Naive thymus-derived CD8-positive, alpha-beta T cell (primary cell): Measurements from ENCODE around the gene KATNB1. TPM values are rescaled to one million over a fixed set of nuclear protein-coding genes. Genes with fewer than 3 reads are reported as not detected.
"Not testable (repeated sequence)": the region's sequence is repeated elsewhere in the genome, so short reads cannot be mapped to it uniquely, and the experiment has no call there.

ENCODE experiments used
- ATAC-seq, 2 donors: fragments of 150-1000 bp; cut with Tn5 transposase in 1 of 2; sonication (Bioruptor Pico), chemical (Tn5 transposase) in 1 of 2; 1 replicate in 1 of 2; 2 replicates in 1 of 2; pipeline ENCODE4 v1.10.0; 2021; ENCODE audit warnings: mild to moderate bottlenecking in 2 of 2, moderate library complexity in 2 of 2
- POLR2A ChIA-PET: fragments of 350-600 bp; sonication (Branson Sonifier 250); formaldehyde crosslinking; loops from one replicate; lab custom pipeline; 2021; ENCODE audit warnings: antibody characterized with exemption; lab: Charles Lee
- DNase-seq, 10 donors: peaks; one replicate each; pipeline versions ENCODE4 v3.0.0 to v3.0.0-alpha.2; 2020 to 2022
- H3K27ac Mint-ChIP-seq, 10 donors: one replicate each; pipeline ENCODE4 v1.8.0; 2020 to 2022; ENCODE audit warnings: mild to moderate bottlenecking in 10 of 10, mixed read lengths in 10 of 10, moderate library complexity in 4 of 10, inconsistent platforms in 1 of 10
- H3K27me3 Mint-ChIP-seq, 5 donors: one replicate each; pipeline ENCODE4 v1.8.0; 2021 to 2022; ENCODE audit warnings: mixed read lengths in 5 of 5
- H3K36me3 Mint-ChIP-seq, 3 donors: one replicate each; pipeline ENCODE4 v1.8.0; 2020 to 2022; ENCODE audit warnings: mixed read lengths in 3 of 3, mild to moderate bottlenecking in 2 of 3, inconsistent platforms in 1 of 3
- H3K4me1 Mint-ChIP-seq, 4 donors: one replicate each; pipeline ENCODE4 v1.8.0; 2021 to 2022; ENCODE audit warnings: mixed read lengths in 4 of 4
- H3K4me3 Mint-ChIP-seq, 10 donors: one replicate each; pipeline ENCODE4 v1.8.0; 2020 to 2022; ENCODE audit warnings: mild to moderate bottlenecking in 10 of 10, mixed read lengths in 10 of 10, moderate library complexity in 6 of 10, inconsistent platforms in 1 of 10
- H3K9me3 Mint-ChIP-seq, 9 donors: one replicate each; pipeline ENCODE4 v1.8.0; 2020 to 2022; ENCODE audit warnings: mixed read lengths in 9 of 9, mild to moderate bottlenecking in 3 of 9, inconsistent platforms in 1 of 9, moderate library complexity in 1 of 9
- polyA plus RNA-seq, 3 donors: library from polyadenylated mRNA; unstranded; fragments of 300-500 nt; fragmentation: Illumina TruSeq; gene quantifications; one replicate each; pipeline ENCODE4 v1.2.3, GENCODE V29; 2021
- total RNA-seq, 8 experiments: library from RNA in 2 of 8; stranded (reverse) in 2 of 8; gene quantifications; one replicate each; pipeline ENCODE4 v1.2.3 and lab custom pipeline; 2021 to 2026

KATNB1 gene
- total and polyA plus RNA-seq, 5 experiments from 2014 or later = 16.3 to 28.6 (median 26.1) TPM

GRCh38 chr16:57704011-57704904 is 31.3 kb upstream of the KATNB1 start:
- ATAC-seq (no peak), DNase-seq (no peak)
- Mint-ChIP-seq H3K4me1 (peaks cover 0 to 2% (median 0%) of the 10 kb centered on the region in 4 donors), H3K9me3 (peaks cover 0 to 10% (median 0%) of the 10 kb centered on the region in 9 donors), H3K27ac (peak overlapping the region in 3 of 10 donors; percentile 17 to 66 (median 28)), H3K4me3 (no peak overlapping the region), H3K27me3 (peaks cover 0 to 12% (median 2%) of the 10 kb centered on the region in 5 donors), H3K36me3 (no peaks in the 10 kb centered on the region)
- POLR2A ChIA-PET = no interaction called here

DNA sequence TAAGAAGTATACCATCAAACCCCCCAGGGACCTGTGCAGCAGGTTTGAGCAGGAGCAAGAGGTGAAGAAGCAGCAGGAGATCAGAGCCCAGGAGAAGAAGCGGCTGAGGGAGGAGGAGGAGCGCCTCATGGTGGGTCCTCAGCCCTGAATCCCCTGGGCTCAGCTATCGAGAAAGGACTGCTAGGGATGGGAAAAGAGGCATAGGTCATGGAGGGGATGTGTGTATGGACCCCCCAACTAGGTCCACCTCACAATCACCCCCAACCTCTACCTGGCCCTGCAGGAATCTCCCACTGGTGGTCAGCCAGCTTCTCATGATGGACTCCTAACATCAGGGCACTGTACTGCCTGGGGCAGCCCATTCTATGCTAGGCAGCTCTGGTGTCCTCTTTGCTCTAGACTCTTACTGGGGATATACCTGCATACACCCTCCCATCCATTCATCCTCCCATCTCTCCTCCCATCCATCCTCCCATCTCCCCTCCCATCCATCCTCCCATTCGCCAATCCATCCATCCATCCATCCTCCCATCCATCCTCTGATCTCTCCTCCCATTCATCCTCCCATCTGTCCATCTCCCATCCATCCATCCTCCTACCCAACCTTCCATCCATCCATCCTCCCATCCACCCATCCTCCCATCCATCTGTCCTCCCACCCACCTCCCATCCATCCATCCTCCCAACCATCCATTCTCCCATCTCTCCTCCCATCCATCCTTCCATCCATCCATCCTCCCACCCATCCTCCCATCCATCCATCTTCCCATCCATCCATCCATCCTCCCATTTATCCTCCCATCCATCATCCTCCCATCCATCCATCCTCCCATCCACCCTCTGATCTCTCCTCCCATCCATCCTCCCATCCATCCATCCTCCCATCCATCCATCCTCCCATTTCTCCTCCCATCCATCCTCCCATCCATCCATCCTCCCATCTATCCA is 30.4 kb upstream of the KATNB1 start:
- no peak for ATAC-seq
- no peak overlapping the region for H3K4me3 Mint-ChIP-seq
- no peaks in the 10 kb centered on the region for H3K36me3 Mint-ChIP-seq
- POLR2A ChIA-PET = no interaction called here
- peaks cover 0 to 2% (median 0%) of the 10 kb centered on the region in 4 donors for H3K4me1 Mint-ChIP-seq
- peaks cover 0 to 12% (median 2%) of the 10 kb centered on the region in 5 donors for H3K27me3 Mint-ChIP-seq
- H3K9me3 Mint-ChIP-seq = peaks cover 0 to 10% (median 0%) of the 10 kb centered on the region in 9 donors
- H3K27ac Mint-ChIP-seq = no peak overlapping the region
- no peak for DNase-seq

DNA sequence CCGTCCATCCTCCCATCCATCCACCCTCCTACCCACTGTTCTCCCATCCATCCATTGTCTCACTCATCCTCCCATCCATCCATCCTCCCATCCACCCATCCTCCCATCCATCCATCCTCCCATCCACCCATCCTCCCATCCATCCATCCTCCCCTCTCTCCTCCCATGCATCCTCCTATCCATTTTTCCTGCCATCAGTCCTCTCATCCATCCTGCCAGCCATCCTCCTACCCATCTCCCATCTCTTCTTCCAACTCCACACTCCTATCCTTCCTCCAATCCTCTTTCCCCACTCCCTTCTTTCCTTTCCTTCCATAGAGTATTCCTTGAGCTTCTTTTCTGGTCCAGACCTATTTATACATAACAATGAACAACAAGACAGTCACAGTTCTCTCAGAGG is 28.9 kb upstream of the KATNB1 start:
- Mint-ChIP-seq H3K4me3 (no peak overlapping the region), H3K4me1 (peaks cover 0 to 2% (median 0%) of the 10 kb centered on the region in 4 donors), H3K36me3 (no peaks in the 10 kb centered on the region), H3K27ac (no peak overlapping the region), H3K27me3 (peaks cover 0 to 12% (median 2%) of the 10 kb centered on the region in 5 donors), H3K9me3 (peaks cover 0 to 10% (median 0%) of the 10 kb centered on the region in 9 donors)
- no peak for DNase-seq
- POLR2A ChIA-PET = no interaction called here
- no peak for ATAC-seq

GRCh38 chr16:57707331-57707730 is 28.2 kb upstream of the KATNB1 start:
- Mint-ChIP-seq H3K36me3 (no peaks in the 10 kb centered on the region), H3K4me3 (no peak overlapping the region), H3K27me3 (peaks cover 0 to 12% (median 2%) of the 10 kb centered on the region in 5 donors), H3K4me1 (peaks cover 0 to 2% (median 0%) of the 10 kb centered on the region in 4 donors), H3K27ac (no peak overlapping the region), H3K9me3 (peaks cover 0 to 10% (median 0%) of the 10 kb centered on the region in 9 donors)
- ATAC-seq = no peak
- POLR2A ChIA-PET = no interaction called here
- DNase-seq = no peak

DNA sequence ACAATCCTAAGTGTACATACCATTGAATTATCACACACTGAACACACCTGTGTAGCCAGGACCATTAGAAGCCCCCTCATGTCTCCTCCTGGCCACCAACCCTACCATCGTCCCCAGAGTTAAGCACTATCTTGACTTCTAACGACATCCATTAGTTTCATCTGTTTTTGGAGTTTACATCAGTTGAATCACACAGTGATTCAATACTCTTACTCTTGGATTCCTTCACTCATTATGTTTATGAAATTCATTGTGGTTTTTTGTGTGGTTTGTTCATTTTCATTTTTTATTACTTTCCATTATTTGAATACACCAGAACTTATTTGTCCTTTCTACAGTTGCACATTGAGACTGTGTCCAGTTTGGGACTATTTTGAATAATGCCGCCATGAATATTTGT is 27.4 kb upstream of the KATNB1 start:
- Mint-ChIP-seq H3K4me1 (peaks cover 0 to 2% (median 0%) of the 10 kb centered on the region in 4 donors), H3K4me3 (no peak overlapping the region)
- POLR2A ChIA-PET = no interaction called here

DNA sequence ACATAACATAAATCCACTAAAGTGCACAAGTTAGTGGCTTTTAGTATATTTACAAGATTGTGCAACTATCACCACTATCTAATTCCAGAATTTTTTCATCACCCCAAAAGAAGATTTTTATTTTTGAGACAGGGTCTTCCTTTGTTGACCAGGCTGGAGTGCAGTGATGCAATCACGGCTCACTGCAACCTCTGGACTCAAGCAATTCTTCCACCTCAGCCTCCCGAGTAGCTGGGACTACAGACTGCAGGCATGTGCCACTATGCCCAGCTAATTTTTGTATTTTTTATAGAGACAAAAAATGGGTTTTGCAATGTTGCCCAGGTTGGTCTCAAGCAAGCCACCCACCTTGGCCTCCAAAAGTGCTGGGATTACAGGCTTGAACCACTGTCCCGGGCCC is 25.9 kb upstream of the KATNB1 start:
- no peak overlapping the region for H3K27ac Mint-ChIP-seq
- ATAC-seq = no peak
- DNase-seq = no peak
- no peaks in the 10 kb centered on the region for H3K36me3 Mint-ChIP-seq
- H3K27me3 Mint-ChIP-seq = peaks cover 0 to 12% (median 3%) of the 10 kb centered on the region in 5 donors
- H3K9me3 Mint-ChIP-seq = peaks cover 0 to 10% (median 0%) of the 10 kb centered on the region in 9 donors
- H3K4me1 Mint-ChIP-seq = no peaks in the 10 kb centered on the region
- no peak overlapping the region for H3K4me3 Mint-ChIP-seq
- POLR2A ChIA-PET = interaction anchor here (0.7 kb wide), 1 partner anchor 25 kb away, joined by 4 read pairs; no protein-coding TSS in a partner anchor

More for the DNA sequence above, 27.4 kb upstream of the KATNB1 start:
- DNase-seq (no peak), ATAC-seq (no peak)
- no peak overlapping the region for H3K27ac Mint-ChIP-seq
- peaks cover 0 to 12% (median 3%) of the 10 kb centered on the region in 5 donors for H3K27me3 Mint-ChIP-seq
- peaks cover 0 to 10% (median 0%) of the 10 kb centered on the region in 9 donors for H3K9me3 Mint-ChIP-seq
- no peaks in the 10 kb centered on the region for H3K36me3 Mint-ChIP-seq

DNA sequence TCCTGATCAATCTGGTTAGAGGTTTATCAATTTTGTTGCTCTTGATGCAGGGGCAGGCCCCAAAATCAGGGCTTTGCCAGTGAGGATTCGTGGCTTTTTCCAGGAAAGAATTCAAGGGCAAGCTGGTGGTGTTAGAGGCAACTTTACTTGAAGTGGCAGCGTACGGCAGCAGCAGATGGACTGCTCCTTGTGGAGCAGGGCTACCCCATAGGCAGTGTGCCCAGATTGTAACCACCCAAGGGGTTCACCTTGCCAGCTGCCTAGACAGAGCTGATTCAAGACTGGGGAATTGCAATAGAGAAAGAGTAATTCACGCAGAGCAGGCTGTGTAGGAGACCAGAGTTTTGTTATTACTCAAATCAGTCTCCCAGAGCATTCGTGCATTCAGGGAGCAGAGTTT is 24.2 kb upstream of the KATNB1 start:
- POLR2A ChIA-PET = no interaction called here
- H3K27ac Mint-ChIP-seq = peak overlapping the region in 1 of 10 donors; percentile 68

GRCh38 chr16:57711993-57712392 is 23.6 kb upstream of the KATNB1 start:
- ATAC-seq = no peak
- peaks cover 0 to 6% (median 3%) of the 10 kb centered on the region in 5 donors for H3K27me3 Mint-ChIP-seq
- H3K4me1 Mint-ChIP-seq = no peaks in the 10 kb centered on the region
- no peaks in the 10 kb centered on the region for H3K36me3 Mint-ChIP-seq
- peaks cover 0 to 3% (median 0%) of the 10 kb centered on the region in 9 donors for H3K9me3 Mint-ChIP-seq
- H3K4me3 Mint-ChIP-seq = no peak overlapping the region
- no peak overlapping the region for H3K27ac Mint-ChIP-seq
- DNase-seq = no peak
- POLR2A ChIA-PET = no interaction called here

More for the DNA sequence above, 24.2 kb upstream of the KATNB1 start:
- no peak for ATAC-seq
- Mint-ChIP-seq H3K9me3 (peaks cover 0 to 10% (median 0%) of the 10 kb centered on the region in 9 donors), H3K36me3 (no peaks in the 10 kb centered on the region), H3K4me1 (no peaks in the 10 kb centered on the region), H3K27me3 (peaks cover 0 to 12% (median 3%) of the 10 kb centered on the region in 5 donors), H3K4me3 (no peak overlapping the region)
- DNase-seq = no peak

GRCh38 chr16:57712569-57712968 is 23.0 kb upstream of the KATNB1 start:
- H3K4me3 Mint-ChIP-seq, ATAC-seq, H3K4me1 Mint-ChIP-seq, H3K9me3 Mint-ChIP-seq, DNase-seq, H3K27ac Mint-ChIP-seq, POLR2A ChIA-PET, H3K27me3 Mint-ChIP-seq, H3K36me3 Mint-ChIP-seq: not testable (repeated sequence)

GRCh38 chr16:57713596-57713995 is 22.0 kb upstream of the KATNB1 start:
- ATAC-seq = no peak
- Mint-ChIP-seq H3K9me3 (no peaks in the 10 kb centered on the region), H3K36me3 (no peaks in the 10 kb centered on the region), H3K4me1 (no peaks in the 10 kb centered on the region), H3K4me3 (no peak overlapping the region), H3K27me3 (peaks cover 0 to 3% (median 0%) of the 10 kb centered on the region in 5 donors), H3K27ac (no peak overlapping the region)
- no peak for DNase-seq
- POLR2A ChIA-PET = no interaction called here

GRCh38 chr16:57714047-57714446 is 21.5 kb upstream of the KATNB1 start:
- no peak overlapping the region for H3K27ac Mint-ChIP-seq
- H3K27me3 Mint-ChIP-seq = peaks cover 0 to 3% (median 0%) of the 10 kb centered on the region in 5 donors
- no peaks in the 10 kb centered on the region for H3K4me1 Mint-ChIP-seq
- DNase-seq (no peak), ATAC-seq (no peak)
- POLR2A ChIA-PET = no interaction called here
- no peaks in the 10 kb centered on the region for H3K9me3 Mint-ChIP-seq
- no peaks in the 10 kb centered on the region for H3K36me3 Mint-ChIP-seq
- H3K4me3 Mint-ChIP-seq = no peak overlapping the region

DNA sequence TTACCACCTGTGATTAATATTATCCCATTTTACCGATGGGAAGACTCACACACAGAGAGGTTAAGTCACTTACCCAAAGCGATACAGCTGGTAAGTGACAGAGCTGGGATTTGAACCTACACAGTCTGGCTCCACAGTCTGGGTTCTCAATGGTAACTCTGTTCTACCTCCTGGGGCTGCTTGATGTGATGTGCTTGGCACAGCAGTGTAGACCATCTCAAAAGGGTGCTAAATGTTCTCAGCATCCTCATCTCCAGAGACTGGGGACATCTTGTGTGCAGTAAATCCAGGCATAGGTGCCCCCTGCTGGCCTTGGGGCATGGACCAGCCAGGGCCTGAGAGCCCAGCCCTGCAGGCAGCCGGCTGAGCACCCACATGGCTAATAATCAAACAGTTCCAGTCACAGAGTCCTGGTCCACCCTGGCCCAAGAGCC is 15.4 kb upstream of the KATNB1 start:
- Mint-ChIP-seq H3K36me3 (no peaks in the 10 kb centered on the region), H3K27me3 (peaks cover 0 to 2% (median 0%) of the 10 kb centered on the region in 5 donors), H3K4me3 (no peak overlapping the region), H3K4me1 (peaks cover 0 to 2% (median 0%) of the 10 kb centered on the region in 4 donors), H3K27ac (no peak overlapping the region), H3K9me3 (no peaks in the 10 kb centered on the region)
- peak in 8 of 10 donors; percentile 21 to 47 (median 35) for DNase-seq
- peak; percentile 66 to 73 for ATAC-seq
- POLR2A ChIA-PET = no interaction called here
